Neural cell (in vitro differentiated cells): ENCODE data around the gene IL13RA1. TPM values are rescaled to one million over a fixed set of nuclear protein-coding genes. Genes with fewer than 3 reads are reported as not detected.

Experiments
- H2AFZ ChIP-seq: fragments of 200-600, 300-800 bp; sonication (generic), shearing (Covaris generic); 2 replicates; pipeline ENCODE4 v1.6.0; 2014; ENCODE audit warnings: low read depth, mild to moderate bottlenecking, antibody characterized with exemption, low read length, moderate library complexity
- H3F3A ChIP-seq: fragments of 200-600 bp; shearing (Covaris generic); 2 replicates; pipeline ENCODE4 v1.6.1; 2016; ENCODE audit warnings: mild to moderate bottlenecking, moderate library complexity, mixed read lengths, antibody characterized with exemption, low read length; ENCODE audit not compliant: insufficient read depth, poor library complexity, severe bottlenecking
- H3K27ac ChIP-seq: fragments of 200-600, 300-800 bp; sonication (generic), shearing (Covaris generic); 2 replicates; pipeline ENCODE4 v1.5.1; 2014; ENCODE audit warnings: mild to moderate bottlenecking, low read length, moderate library complexity
- H3K27me3 ChIP-seq: fragments of 300-800, 200-600 bp; sonication (generic), shearing (Covaris generic); 2 replicates; pipeline ENCODE4 v1.6.0; 2014; ENCODE audit warnings: mild to moderate bottlenecking, low read depth, low read length, moderate library complexity; ENCODE audit not compliant: insufficient read depth
- H3K36me3 ChIP-seq: fragments of 300-800, 200-600 bp; sonication (generic), shearing (Covaris generic); 2 replicates; pipeline ENCODE4 v1.5.1; 2014; ENCODE audit warnings: mild to moderate bottlenecking, antibody characterized with exemption, low read length, moderate library complexity; ENCODE audit not compliant: insufficient read depth
- H3K4me2 ChIP-seq: fragments of 300-800, 200-600 bp; sonication (generic), shearing (Covaris generic); 2 replicates; pipeline ENCODE4 v1.6.0; 2014; ENCODE audit warnings: mild to moderate bottlenecking, low read length
- H3K4me3 ChIP-seq: fragments of 300-800, 200-600 bp; sonication (generic), shearing (Covaris generic); 2 replicates; pipeline ENCODE4 v1.5.1; 2014; ENCODE audit warnings: mild to moderate bottlenecking, low read length, moderate library complexity
- H3K79me2 ChIP-seq: fragments of 200-600 bp; shearing (Covaris generic); replicated peaks from 2 replicates; pipeline ENCODE4 v1.6.0; 2014; ENCODE audit warnings: mild to moderate bottlenecking, low read length, moderate library complexity; ENCODE audit not compliant: insufficient read depth
- H3K9ac ChIP-seq: fragments of 300-800, 200-600 bp; sonication (generic), shearing (Covaris generic); 2 replicates; pipeline ENCODE4 v1.6.1; 2016; ENCODE audit warnings: mild to moderate bottlenecking, low read length, mixed read lengths
- H3K9me2 ChIP-seq: fragments of 200-600 bp; shearing (Covaris generic); 2 replicates; pipeline ENCODE4 v1.6.1; 2016; ENCODE audit warnings: mild to moderate bottlenecking, low read length, mixed read lengths; ENCODE audit not compliant: insufficient read depth
- H3K9me3 ChIP-seq: fragments of 200-600, 300-800 bp; sonication (generic), shearing (Covaris generic); 2 replicates; pipeline ENCODE4 v1.6.1; 2016; ENCODE audit warnings: mild to moderate bottlenecking, mixed run types, low read length, moderate library complexity, mixed read lengths
- H4K20me1 ChIP-seq: fragments of 200-600 bp; shearing (Covaris generic); 2 replicates; pipeline ENCODE4 v1.6.1; 2016; ENCODE audit warnings: mild to moderate bottlenecking, mixed run types; ENCODE audit not compliant: insufficient read depth
- CTCF ChIP-seq: fragments of 450-650 bp; IDR thresholded peaks from 2 replicates; pipeline ENCODE4 v1.5.1; 2014; ENCODE audit warnings: antibody characterized with exemption, mild to moderate bottlenecking, moderate library complexity; ENCODE audit not compliant: poor library complexity, severe bottlenecking
- EP300 ChIP-seq: fragments of 450-650 bp; conservative IDR thresholded peaks from 2 replicates; pipeline ENCODE4 v1.6.1; 2014; ENCODE audit warnings: antibody characterized with exemption, mild to moderate bottlenecking, moderate library complexity; ENCODE audit not compliant: poor library complexity, severe bottlenecking
- EZH2 ChIP-seq: fragments of 200-600, 300-800 bp; shearing (Covaris generic), sonication (generic); IDR thresholded peaks from 2 replicates; pipeline ENCODE4 v1.6.1; 2014; ENCODE audit warnings: antibody characterized with exemption, low read length, borderline replicate concordance, mild to moderate bottlenecking; ENCODE audit not compliant: insufficient read depth, poor library complexity, severe bottlenecking
- MXI1 ChIP-seq: fragments of 450-650 bp; conservative IDR thresholded peaks from 2 replicates; pipeline ENCODE4 v1.6.1; 2014; ENCODE audit warnings: antibody characterized with exemption, mild to moderate bottlenecking; ENCODE audit not compliant: poor library complexity, severe bottlenecking
- POLR2AphosphoS5 ChIP-seq: IDR thresholded peaks from 2 replicates; pipeline ENCODE4 v1.6.1; 2012
- RAD21 ChIP-seq: fragments of 450-650 bp; conservative IDR thresholded peaks from 2 replicates; pipeline ENCODE4 v1.6.1; 2014; ENCODE audit warnings: antibody characterized with exemption, mild to moderate bottlenecking, moderate library complexity
- REST ChIP-seq: IDR thresholded peaks from 2 replicates; pipeline ENCODE4 v1.6.1; 2012; ENCODE audit warnings: borderline replicate concordance
- SMC3 ChIP-seq: fragments of 450-650 bp; conservative IDR thresholded peaks from 2 replicates; pipeline ENCODE4 v1.6.1; 2014; ENCODE audit warnings: antibody characterized with exemption, mild to moderate bottlenecking, moderate library complexity; ENCODE audit not compliant: poor library complexity
- TAF1 ChIP-seq: IDR thresholded peaks from 2 replicates; pipeline ENCODE4 v1.6.1; 2012; ENCODE audit warnings: low read depth
- polyA plus RNA-seq: library from polyadenylated mRNA; depleted of rRNA; stranded (reverse); fragments of >200 nt; gene quantifications from 2 replicates; pipeline ENCODE4 v1.2.3, GENCODE V29; 2014

Gene IL13RA1
- polyA plus RNA-seq, 1 donor from 2014 or later: 0.30 TPM

- Histone ChIP-seq H3F3A (no peaks in the 10 kb centered on the region), H3K9me3 (no peaks in the 10 kb centered on the region), H3K9me2 (no peaks in the 10 kb centered on the region), H3K4me3 (no peak overlapping the region), H3K36me3 (no peaks in the 10 kb centered on the region), H3K79me2 (no peaks in the 10 kb centered on the region), H3K4me2 (no peak overlapping the region), H3K27me3 (no peaks in the 10 kb centered on the region), H3K9ac (no peak overlapping the region), H3K27ac (no peak overlapping the region), H4K20me1 (no peaks in the 10 kb centered on the region), H2AFZ (no peak overlapping the region)
- TF ChIP-seq MXI1 (no peak), TAF1 (no peak), EP300 (no peak)
Measured at GRCh38 chrX:118739577-118739976, 12.2 kb downstream of the IL13RA1 start.

GRCh38 chrX:118740276-118740889 is 13.0 kb downstream of the IL13RA1 start:
- Histone ChIP-seq H2AFZ (no peak overlapping the region), H3K79me2 (no peaks in the 10 kb centered on the region), H3K27me3 (no peaks in the 10 kb centered on the region), H3K36me3 (no peaks in the 10 kb centered on the region), H4K20me1 (no peaks in the 10 kb centered on the region), H3F3A (no peaks in the 10 kb centered on the region), H3K9me3 (no peaks in the 10 kb centered on the region), H3K9ac (no peak overlapping the region), H3K9me2 (no peaks in the 10 kb centered on the region), H3K4me2 (no peak overlapping the region), H3K4me3 (no peak overlapping the region), H3K27ac (no peak overlapping the region)
- TF ChIP-seq CTCF (no peak), RAD21 (no peak), TAF1 (no peak), REST (no peak), MXI1 (no peak), EZH2 (no peak), SMC3 (no peak), EP300 (no peak), POLR2AphosphoS5 (no peak)

- Histone ChIP-seq H3K79me2 (no peaks in the 10 kb centered on the region), H3K27me3 (no peaks in the 10 kb centered on the region), H2AFZ (no peak overlapping the region), H3F3A (no peaks in the 10 kb centered on the region), H3K27ac (no peak overlapping the region), H3K36me3 (no peaks in the 10 kb centered on the region), H3K9me2 (no peaks in the 10 kb centered on the region), H3K4me2 (no peak overlapping the region), H4K20me1 (no peaks in the 10 kb centered on the region), H3K9ac (no peak overlapping the region), H3K4me3 (no peak overlapping the region), H3K9me3 (no peaks in the 10 kb centered on the region)
- no peak for TF ChIP-seq POLR2AphosphoS5
- TF ChIP-seq CTCF: no peak
- no peak for TF ChIP-seq TAF1
- no peak for TF ChIP-seq MXI1
- no peak for TF ChIP-seq EZH2
Measured at GRCh38 chrX:118742176-118742575, 14.8 kb downstream of the IL13RA1 start.
